Smooth muscle cell (in vitro differentiated cells): ENCODE measurements around the gene DSCAM. TPM values are rescaled to one million over a fixed set of nuclear protein-coding genes. Genes with fewer than 3 reads are reported as not detected.

Source experiments
- DNase-seq: peaks from one replicate; lab custom pipeline; 2025; ENCODE audit not compliant: unreplicated experiment; lab: John Stamatoyannopoulos, UW
- H2AFZ ChIP-seq: fragments of 200-600 bp; sonication (generic); 2 replicates; pipeline ENCODE4 v1.6.0; 2016; ENCODE audit warnings: antibody characterized with exemption, low read depth, mild to moderate bottlenecking
- H3F3A ChIP-seq: fragments of 200-600 bp; sonication (generic); 2 replicates; pipeline ENCODE4 v1.6.0; 2017; ENCODE audit warnings: antibody characterized with exemption, low read depth
- H3K27ac ChIP-seq: fragments of 200-600 bp; sonication (generic); 2 replicates; pipeline ENCODE4 v1.5.1; 2016; ENCODE audit warnings: low read depth, mild to moderate bottlenecking
- H3K27me3 ChIP-seq: fragments of 200-600 bp; sonication (generic); 2 replicates; pipeline ENCODE4 v1.6.1; 2016; ENCODE audit warnings: low read depth, mild to moderate bottlenecking
- H3K36me3 ChIP-seq: fragments of 200-600 bp; sonication (generic); 2 replicates; pipeline ENCODE4 v1.5.1; 2016; ENCODE audit warnings: low read depth
- H3K4me1 ChIP-seq: fragments of 200-600 bp; sonication (generic); 2 replicates; pipeline ENCODE4 v1.5.1; 2016; ENCODE audit warnings: low read depth
- H3K4me2 ChIP-seq: fragments of 200-600 bp; sonication (generic); 2 replicates; pipeline ENCODE4 v1.6.0; 2016; ENCODE audit warnings: mild to moderate bottlenecking
- H3K4me3 ChIP-seq: fragments of 200-600 bp; sonication (generic); 2 replicates; pipeline ENCODE4 v1.5.1; 2016; ENCODE audit warnings: mild to moderate bottlenecking
- H3K79me2 ChIP-seq: fragments of 200-600 bp; sonication (generic); 2 replicates; pipeline ENCODE4 v1.6.0; 2016; ENCODE audit warnings: low read depth, mild to moderate bottlenecking
- H3K9ac ChIP-seq: fragments of 200-600 bp; sonication (generic); 2 replicates; pipeline ENCODE4 v1.6.0; 2016; ENCODE audit warnings: low read depth
- H3K9me3 ChIP-seq: fragments of 200-600 bp; sonication (generic); replicated peaks from 2 replicates; pipeline ENCODE4 v1.5.1; 2016; ENCODE audit warnings: low read depth
- H4K20me1 ChIP-seq: fragments of 200-600 bp; sonication (generic); 2 replicates; pipeline ENCODE4 v1.6.0; 2016; ENCODE audit warnings: low read depth
- WGBS: methylation state at CpG from one replicate; pipeline ENCODE4 v1.1.7; 2016; ENCODE audit warnings: low lambda C conversion rate; 5-methylcytosine and 5-hydroxymethylcytosine counted together
- polyA plus RNA-seq: library from polyadenylated mRNA; unstranded; fragments of >200 nt; fragmentation: Nextera tagmentation; extraction: Ambion mirVana; gene quantifications from 2 replicates; pipeline ENCODE4 v1.2.1, GENCODE V29; 2016
- total RNA-seq: library from RNA; depleted of rRNA; stranded (reverse); fragments of >200 nt; gene quantifications from 2 replicates; pipeline ENCODE4 v1.2.3, GENCODE V29; 2014
- TF ChIP-seq, protein P1 (sequence below): fragments of 200-600 bp; sonication (generic); IDR thresholded peaks from 2 replicates; pipeline ENCODE4 v1.5.1; 2017; ENCODE audit warnings: borderline replicate concordance, mild to moderate bottlenecking, antibody characterized with exemption; ENCODE audit not compliant: insufficient read depth, poor library complexity, severe bottlenecking

Gene DSCAM
- total and polyA plus RNA-seq, 2 experiments from 2014 or later = not detected

DNA sequence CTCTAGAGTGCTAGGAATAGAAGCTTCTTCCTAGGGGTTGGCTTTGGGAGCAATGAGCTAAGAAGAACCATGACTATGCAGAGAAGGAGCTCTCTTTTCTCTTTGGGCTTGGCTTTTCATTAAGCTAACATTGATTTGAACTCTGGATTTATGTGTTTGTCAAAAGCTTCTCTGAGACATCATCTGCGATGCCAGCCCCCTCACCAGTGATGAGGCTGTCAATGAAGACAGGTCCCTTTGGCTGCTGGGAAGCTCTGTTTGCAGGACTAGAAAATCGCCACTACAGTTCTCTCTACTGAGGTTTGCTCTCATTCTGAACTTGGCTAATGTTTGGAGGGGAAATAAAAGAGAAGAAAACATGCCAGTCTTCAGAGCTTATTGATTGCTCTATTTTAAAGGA is 794.7 kb downstream of the DSCAM start:
- H3K4me1 ChIP-seq = no peaks in the 10 kb centered on the region
- H4K20me1 ChIP-seq = no peaks in the 10 kb centered on the region
- TF ChIP-seq, protein P1, sequence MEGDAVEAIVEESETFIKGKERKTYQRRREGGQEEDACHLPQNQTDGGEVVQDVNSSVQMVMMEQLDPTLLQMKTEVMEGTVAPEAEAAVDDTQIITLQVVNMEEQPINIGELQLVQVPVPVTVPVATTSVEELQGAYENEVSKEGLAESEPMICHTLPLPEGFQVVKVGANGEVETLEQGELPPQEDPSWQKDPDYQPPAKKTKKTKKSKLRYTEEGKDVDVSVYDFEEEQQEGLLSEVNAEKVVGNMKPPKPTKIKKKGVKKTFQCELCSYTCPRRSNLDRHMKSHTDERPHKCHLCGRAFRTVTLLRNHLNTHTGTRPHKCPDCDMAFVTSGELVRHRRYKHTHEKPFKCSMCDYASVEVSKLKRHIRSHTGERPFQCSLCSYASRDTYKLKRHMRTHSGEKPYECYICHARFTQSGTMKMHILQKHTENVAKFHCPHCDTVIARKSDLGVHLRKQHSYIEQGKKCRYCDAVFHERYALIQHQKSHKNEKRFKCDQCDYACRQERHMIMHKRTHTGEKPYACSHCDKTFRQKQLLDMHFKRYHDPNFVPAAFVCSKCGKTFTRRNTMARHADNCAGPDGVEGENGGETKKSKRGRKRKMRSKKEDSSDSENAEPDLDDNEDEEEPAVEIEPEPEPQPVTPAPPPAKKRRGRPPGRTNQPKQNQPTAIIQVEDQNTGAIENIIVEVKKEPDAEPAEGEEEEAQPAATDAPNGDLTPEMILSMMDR = no peak
- H3F3A ChIP-seq = no peaks in the 10 kb centered on the region
- no peaks in the 10 kb centered on the region for H3K27me3 ChIP-seq
- H2AFZ ChIP-seq = no peak overlapping the region
- no peak overlapping the region for H3K27ac ChIP-seq
- no peaks in the 10 kb centered on the region for H3K79me2 ChIP-seq
- WGBS = 89% methylated on average over 2 of the region's 2 CpGs
- no peaks in the 10 kb centered on the region for H3K36me3 ChIP-seq
- H3K4me2 ChIP-seq = no peak overlapping the region
- DNase-seq = no peak
- no peaks in the 10 kb centered on the region for H3K9me3 ChIP-seq
- no peak overlapping the region for H3K4me3 ChIP-seq
- H3K9ac ChIP-seq = no peak overlapping the region

DNA sequence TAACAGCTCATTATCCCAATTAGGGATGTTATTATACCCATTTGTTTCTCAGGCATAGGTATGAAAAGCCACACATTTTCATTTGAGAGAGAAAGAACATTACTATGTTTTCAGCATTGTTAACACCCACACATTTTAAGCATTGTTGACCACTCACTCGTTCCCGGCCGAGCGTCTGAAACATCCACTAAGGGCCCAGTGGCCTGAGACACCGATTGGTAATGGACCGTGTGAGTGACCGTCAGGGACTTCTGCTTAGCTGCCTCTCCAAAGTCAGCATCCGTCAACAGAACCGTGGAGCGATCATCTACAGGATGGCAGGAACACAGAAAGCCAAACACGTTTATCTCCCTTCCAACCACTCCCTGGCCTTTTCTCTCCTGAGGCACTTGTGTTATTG is 795.2 kb downstream of the DSCAM start:
- Histone ChIP-seq H4K20me1 (no peaks in the 10 kb centered on the region), H3K36me3 (no peaks in the 10 kb centered on the region), H3K79me2 (no peaks in the 10 kb centered on the region), H3K27ac (no peak overlapping the region), H3F3A (no peaks in the 10 kb centered on the region), H3K9me3 (no peaks in the 10 kb centered on the region), H3K9ac (no peak overlapping the region), H2AFZ (no peak overlapping the region), H3K4me1 (no peaks in the 10 kb centered on the region), H3K4me3 (no peak overlapping the region), H3K4me2 (no peak overlapping the region), H3K27me3 (no peaks in the 10 kb centered on the region)
- TF ChIP-seq, protein P1 = no peak
- no peak for DNase-seq
- 92% methylated on average over 11 of the region's 11 CpGs for WGBS

DNA sequence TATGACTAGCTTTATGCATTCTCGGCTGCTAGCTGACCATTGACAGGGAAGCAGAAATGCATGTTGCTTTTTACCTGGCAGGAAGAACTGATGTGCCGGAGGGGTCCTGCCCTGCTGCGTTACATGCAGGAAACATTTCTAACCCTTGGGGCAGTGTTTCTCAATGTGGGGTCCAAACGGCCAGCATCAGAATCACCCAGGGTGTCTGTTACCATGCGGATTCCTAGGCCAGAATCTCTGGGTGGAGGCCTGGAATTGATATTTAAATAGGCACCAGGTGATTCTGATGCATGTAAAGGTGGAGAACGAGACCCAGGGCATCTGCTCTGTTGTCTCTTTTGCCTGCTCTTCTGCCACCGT is 797.0 kb downstream of the DSCAM start:
- H3K36me3 ChIP-seq = no peaks in the 10 kb centered on the region
- H2AFZ ChIP-seq = no peak overlapping the region
- H4K20me1 ChIP-seq = no peaks in the 10 kb centered on the region
- no peaks in the 10 kb centered on the region for H3K79me2 ChIP-seq
- no peak overlapping the region for H3K4me2 ChIP-seq
- DNase-seq = no peak
- H3K4me3 ChIP-seq = no peak overlapping the region
- H3K27ac ChIP-seq = no peak overlapping the region
- 73% methylated on average over 7 of the region's 7 CpGs for WGBS
- TF ChIP-seq, protein P1 = no peak
- H3K27me3 ChIP-seq = no peaks in the 10 kb centered on the region
- H3K9ac ChIP-seq = no peak overlapping the region
- H3K4me1 ChIP-seq = no peaks in the 10 kb centered on the region
- no peaks in the 10 kb centered on the region for H3F3A ChIP-seq
- H3K9me3 ChIP-seq = no peaks in the 10 kb centered on the region

DNA sequence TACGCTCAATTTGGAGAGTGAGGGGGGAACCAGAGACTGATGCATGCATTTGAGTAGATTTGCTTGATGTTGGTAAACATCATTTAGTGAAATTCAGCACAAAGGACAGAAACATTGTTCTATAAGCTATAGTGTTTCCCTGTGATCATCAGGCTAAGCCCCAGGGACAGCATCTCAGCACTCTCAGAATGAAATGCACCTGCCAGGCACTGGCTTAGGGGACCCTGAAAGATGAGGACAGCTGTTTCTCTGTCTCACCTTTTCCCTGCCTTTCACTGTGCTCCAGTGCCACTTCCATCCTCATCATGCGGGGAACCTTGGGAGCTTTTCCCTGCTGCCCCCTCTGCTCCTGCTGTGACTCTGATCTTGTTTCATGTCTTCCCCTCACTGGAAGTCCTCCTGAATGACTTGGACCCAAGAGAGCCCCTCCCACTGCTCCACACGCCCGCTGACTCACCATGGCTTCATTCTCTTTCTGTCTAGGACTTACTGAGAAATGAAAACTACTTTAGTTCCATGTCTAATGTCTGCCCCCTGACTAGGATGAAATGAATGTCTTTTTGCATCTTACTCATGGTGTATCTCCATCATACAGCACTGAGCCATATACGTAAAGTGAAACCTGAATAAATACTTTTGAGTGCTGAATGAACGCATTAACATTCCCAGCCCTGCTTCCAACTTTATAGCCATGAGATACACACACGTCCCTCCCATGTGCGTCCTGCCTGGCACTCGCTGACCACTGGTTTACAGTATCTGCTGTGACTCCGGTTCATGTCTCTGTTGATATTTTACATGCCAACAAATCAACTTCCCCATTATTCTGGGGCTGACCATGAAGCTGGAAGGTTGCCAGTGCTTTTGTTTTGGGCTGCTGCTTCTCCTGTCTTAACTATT is 797.7 kb downstream of the DSCAM start:
- Histone ChIP-seq H3K27ac (no peak overlapping the region), H3K36me3 (no peaks in the 10 kb centered on the region), H3K9ac (no peak overlapping the region), H3K4me2 (no peak overlapping the region), H3K27me3 (no peaks in the 10 kb centered on the region), H3K9me3 (no peaks in the 10 kb centered on the region), H3K79me2 (no peaks in the 10 kb centered on the region), H4K20me1 (no peaks in the 10 kb centered on the region), H3F3A (no peaks in the 10 kb centered on the region), H2AFZ (no peak overlapping the region), H3K4me1 (no peaks in the 10 kb centered on the region), H3K4me3 (no peak overlapping the region)
- TF ChIP-seq, protein P1 = no peak
- DNase-seq = no peak
- 72% methylated on average over 10 of the region's 10 CpGs for WGBS
